Measurements from ENCODE around the gene CDH20.

CDH20 gene

GRCh38 chr18:61549416-61549815 lies 216.2 kb downstream of the CDH20 start:
- Histone ChIP-seq H3K27ac (ENCODE audit: low read depth, low read length, severe bottlenecking) (no peak overlapping the region), H3K4me1 (ENCODE audit: control insufficient read depth, insufficient read depth, low read length, poor library complexity, severe bottlenecking) (peaks cover 7% of the 10 kb centered on the region), H3K4me3 (ENCODE audit: extremely low read depth, insufficient read depth, low read length, poor library complexity, severe bottlenecking) (no peak overlapping the region), H3K36me3 (ENCODE audit: control insufficient read depth, insufficient read depth, low read length) (no peaks in the 10 kb centered on the region), H3K9me3 (ENCODE audit: control insufficient read depth, low read length) (no peaks in the 10 kb centered on the region)
- WGBS, 2 experiments (ENCODE audit: insufficient coverage in 2 of 2): 74 to 82% methylated on average over 3 of the region's 3 CpGs

GRCh38 chr18:61549889-61550288 lies 216.7 kb downstream of the CDH20 start:
- Histone ChIP-seq H3K9me3 (ENCODE audit: control insufficient read depth, low read length) (no peaks in the 10 kb centered on the region), H3K4me1 (ENCODE audit: control insufficient read depth, insufficient read depth, low read length, poor library complexity, severe bottlenecking) (peaks cover 7% of the 10 kb centered on the region), H3K27ac (ENCODE audit: low read depth, low read length, severe bottlenecking) (no peak overlapping the region), H3K36me3 (ENCODE audit: control insufficient read depth, insufficient read depth, low read length) (no peaks in the 10 kb centered on the region), H3K4me3 (ENCODE audit: extremely low read depth, insufficient read depth, low read length, poor library complexity, severe bottlenecking) (no peak overlapping the region)
- WGBS, 2 experiments (ENCODE audit: insufficient coverage in 2 of 2): 90 to 91% methylated on average over 7 to 11 of the region's 11 CpGs

GRCh38 chr18:61551586-61551985 lies 218.4 kb downstream of the CDH20 start:
- Histone ChIP-seq H3K27ac (ENCODE audit: low read depth, low read length, severe bottlenecking) (no peak overlapping the region), H3K36me3 (ENCODE audit: control insufficient read depth, insufficient read depth, low read length) (no peaks in the 10 kb centered on the region), H3K4me1 (ENCODE audit: control insufficient read depth, insufficient read depth, low read length, poor library complexity, severe bottlenecking) (peaks cover 7% of the 10 kb centered on the region), H3K4me3 (ENCODE audit: extremely low read depth, insufficient read depth, low read length, poor library complexity, severe bottlenecking) (no peak overlapping the region), H3K9me3 (ENCODE audit: control insufficient read depth, low read length) (no peaks in the 10 kb centered on the region)
- WGBS, 2 experiments (ENCODE audit: insufficient coverage in 2 of 2): 33 to 63% methylated on average over 3 to 4 of the region's 5 CpGs

GRCh38 chr18:61553045-61553659 lies 219.9 kb downstream of the CDH20 start:
- no peaks in the 10 kb centered on the region for H3K9me3 ChIP-seq (ENCODE audit: control insufficient read depth, low read length)
- no CpG with 5 or more reads among the region's 4 CpGs for WGBS, 2 experiments (ENCODE audit: insufficient coverage in 2 of 2)
- H3K27ac ChIP-seq (ENCODE audit: low read depth, low read length, severe bottlenecking): no peak overlapping the region
- H3K4me1 ChIP-seq (ENCODE audit: control insufficient read depth, insufficient read depth, low read length, poor library complexity, severe bottlenecking): peaks cover 7% of the 10 kb centered on the region
- H3K4me3 ChIP-seq (ENCODE audit: extremely low read depth, insufficient read depth, low read length, poor library complexity, severe bottlenecking): no peak overlapping the region
- H3K36me3 ChIP-seq (ENCODE audit: control insufficient read depth, insufficient read depth, low read length): no peaks in the 10 kb centered on the region

- no peak overlapping the region for H3K4me3 ChIP-seq (ENCODE audit: extremely low read depth, insufficient read depth, low read length, poor library complexity, severe bottlenecking)
- WGBS, 2 experiments (ENCODE audit: insufficient coverage in 2 of 2): 96 to 99% methylated on average over 62 to 67 of the region's 67 CpGs
- no peaks in the 10 kb centered on the region for H3K9me3 ChIP-seq (ENCODE audit: control insufficient read depth, low read length)
- peak overlapping the region; percentile 23 for H3K27ac ChIP-seq (ENCODE audit: low read depth, low read length, severe bottlenecking)
- no peaks in the 10 kb centered on the region for H3K36me3 ChIP-seq (ENCODE audit: control insufficient read depth, insufficient read depth, low read length)
- H3K4me1 ChIP-seq (ENCODE audit: control insufficient read depth, insufficient read depth, low read length, poor library complexity, severe bottlenecking): peaks cover 7% of the 10 kb centered on the region
Measured at GRCh38 chr18:61554117-61554776, 221.0 kb downstream of the CDH20 start.

- H3K27ac ChIP-seq (ENCODE audit: low read depth, low read length, severe bottlenecking): peak overlapping the region; percentile 23
- 80 to 85% methylated on average over 1 to 2 of the region's 4 CpGs for whole genome bisulfite sequencing, 2 experiments (ENCODE audit: insufficient coverage in 2 of 2)
- H3K9me3 ChIP-seq (ENCODE audit: control insufficient read depth, low read length): no peaks in the 10 kb centered on the region
- H3K36me3 ChIP-seq (ENCODE audit: control insufficient read depth, insufficient read depth, low read length): no peaks in the 10 kb centered on the region
- H3K4me3 ChIP-seq (ENCODE audit: extremely low read depth, insufficient read depth, low read length, poor library complexity, severe bottlenecking): no peak overlapping the region
- peaks cover 7% of the 10 kb centered on the region for H3K4me1 ChIP-seq (ENCODE audit: control insufficient read depth, insufficient read depth, low read length, poor library complexity, severe bottlenecking)
Measured at GRCh38 chr18:61554946-61555361, 221.7 kb downstream of the CDH20 start.

- H3K36me3 ChIP-seq (ENCODE audit: control insufficient read depth, insufficient read depth, low read length): no peaks in the 10 kb centered on the region
- 100% methylated on average over 1 of the region's 3 CpGs; no CpG with 5 or more reads in 1 of the 2 experiments for WGBS, 2 experiments (ENCODE audit: insufficient coverage in 2 of 2)
- no peaks in the 10 kb centered on the region for H3K9me3 ChIP-seq (ENCODE audit: control insufficient read depth, low read length)
- no peak overlapping the region for H3K27ac ChIP-seq (ENCODE audit: low read depth, low read length, severe bottlenecking)
- peaks cover 7% of the 10 kb centered on the region for H3K4me1 ChIP-seq (ENCODE audit: control insufficient read depth, insufficient read depth, low read length, poor library complexity, severe bottlenecking)
- H3K4me3 ChIP-seq (ENCODE audit: extremely low read depth, insufficient read depth, low read length, poor library complexity, severe bottlenecking): no peak overlapping the region
Measured at GRCh38 chr18:61556316-61556715, 223.1 kb downstream of the CDH20 start.

- Histone ChIP-seq H3K4me3 (ENCODE audit: extremely low read depth, insufficient read depth, low read length, poor library complexity, severe bottlenecking) (no peak overlapping the region), H3K27ac (ENCODE audit: low read depth, low read length, severe bottlenecking) (no peak overlapping the region), H3K36me3 (ENCODE audit: control insufficient read depth, insufficient read depth, low read length) (no peaks in the 10 kb centered on the region), H3K9me3 (ENCODE audit: control insufficient read depth, low read length) (no peaks in the 10 kb centered on the region), H3K4me1 (ENCODE audit: control insufficient read depth, insufficient read depth, low read length, poor library complexity, severe bottlenecking) (peaks cover 7% of the 10 kb centered on the region)
- WGBS, 2 experiments (ENCODE audit: insufficient coverage in 2 of 2): no CpG with 5 or more reads among the region's 2 CpGs
Measured at GRCh38 chr18:61556862-61557261, 223.6 kb downstream of the CDH20 start.

GRCh38 chr18:61569176-61569892 lies 236.1 kb downstream of the CDH20 start:
- peaks cover 3% of the 10 kb centered on the region for H3K4me1 ChIP-seq (ENCODE audit: control insufficient read depth, insufficient read depth, low read length, poor library complexity, severe bottlenecking)
- peaks cover 22% of the 10 kb centered on the region for H3K9me3 ChIP-seq (ENCODE audit: control insufficient read depth, low read length)
- WGBS, 2 experiments (ENCODE audit: insufficient coverage in 2 of 2): 75 to 82% methylated on average over 6 to 7 of the region's 9 CpGs
- no peak overlapping the region for H3K4me3 ChIP-seq (ENCODE audit: extremely low read depth, insufficient read depth, low read length, poor library complexity, severe bottlenecking)
- H3K27ac ChIP-seq (ENCODE audit: low read depth, low read length, severe bottlenecking): peak overlapping the region; percentile 87
- H3K36me3 ChIP-seq (ENCODE audit: control insufficient read depth, insufficient read depth, low read length): peaks cover 12% of the 10 kb centered on the region

- WGBS, 2 experiments (ENCODE audit: insufficient coverage in 2 of 2): 64% methylated on average over 2 of the region's 3 CpGs; no CpG with 5 or more reads in 1 of the 2 experiments
- H3K27ac ChIP-seq (ENCODE audit: low read depth, low read length, severe bottlenecking): peak overlapping the region; percentile 87
- peaks cover 18% of the 10 kb centered on the region for H3K9me3 ChIP-seq (ENCODE audit: control insufficient read depth, low read length)
- no peak overlapping the region for H3K4me3 ChIP-seq (ENCODE audit: extremely low read depth, insufficient read depth, low read length, poor library complexity, severe bottlenecking)
- peaks cover 3% of the 10 kb centered on the region for H3K4me1 ChIP-seq (ENCODE audit: control insufficient read depth, insufficient read depth, low read length, poor library complexity, severe bottlenecking)
- H3K36me3 ChIP-seq (ENCODE audit: control insufficient read depth, insufficient read depth, low read length): peaks cover 12% of the 10 kb centered on the region
Measured at GRCh38 chr18:61570070-61570469, 236.8 kb downstream of the CDH20 start.

Data from mesodermal cell (in vitro differentiated cells).